ENCODE data around the gene BCS1L.

BCS1L gene

GRCh38 chr2:218679119-218679518 is 19.6 kb downstream of the BCS1L start:
- TF ChIP-seq GATA2 (IDR thresholded peaks at IDR 0.05; ENCODE audit: low read depth, low read length) (no peak), GATA3 (IDR thresholded peaks at IDR 0.05; ENCODE audit: low read depth, low read length) (no peak)

DNA sequence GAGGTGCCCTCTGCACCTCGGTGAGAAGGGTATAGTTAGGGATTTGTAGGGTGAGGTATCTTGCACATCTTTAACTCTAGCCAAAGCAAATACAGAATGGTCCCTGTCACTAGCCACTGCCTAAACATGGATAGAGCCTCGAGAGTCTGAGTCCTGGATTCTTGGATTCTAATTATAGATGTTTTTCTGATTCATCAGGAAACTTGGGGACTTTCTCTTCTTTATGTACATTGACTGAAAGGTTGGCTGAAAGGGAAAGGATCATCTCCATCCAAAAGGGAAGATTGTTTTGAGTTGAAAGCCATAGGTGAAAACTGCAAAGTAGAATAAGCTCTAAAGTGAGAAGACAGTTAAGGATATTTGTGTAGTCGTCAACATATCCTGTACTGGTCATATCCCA is 20.6 kb downstream of the BCS1L start:
- TF ChIP-seq GATA3 (IDR thresholded peaks at IDR 0.05; ENCODE audit: low read depth, low read length) = no peak
- no peak for TF ChIP-seq GATA2 (IDR thresholded peaks at IDR 0.05; ENCODE audit: low read depth, low read length)

DNA sequence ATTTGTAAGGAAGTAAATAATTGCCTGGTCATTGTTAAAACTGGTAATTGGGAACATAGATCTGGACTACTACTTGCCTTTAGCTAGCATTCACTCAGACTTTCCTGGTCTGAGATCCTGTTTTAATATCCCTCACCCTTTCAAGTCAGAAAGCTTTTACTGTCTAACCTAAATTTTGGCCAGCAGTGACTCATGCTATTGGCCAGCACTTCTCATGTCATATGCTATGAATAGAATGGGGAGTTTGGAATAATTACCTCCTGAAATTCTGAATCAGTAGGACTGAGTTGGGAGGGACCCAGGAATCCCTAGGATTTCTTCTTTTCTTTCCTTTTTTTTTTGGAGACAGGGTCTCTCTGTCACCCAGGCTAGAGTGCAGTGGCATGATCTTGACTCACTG is 31.8 kb downstream of the BCS1L start:
- TF ChIP-seq GATA2 (IDR thresholded peaks at IDR 0.05; ENCODE audit: low read depth, low read length) = no peak
- no peak for TF ChIP-seq GATA3 (IDR thresholded peaks at IDR 0.05; ENCODE audit: low read depth, low read length)

DNA sequence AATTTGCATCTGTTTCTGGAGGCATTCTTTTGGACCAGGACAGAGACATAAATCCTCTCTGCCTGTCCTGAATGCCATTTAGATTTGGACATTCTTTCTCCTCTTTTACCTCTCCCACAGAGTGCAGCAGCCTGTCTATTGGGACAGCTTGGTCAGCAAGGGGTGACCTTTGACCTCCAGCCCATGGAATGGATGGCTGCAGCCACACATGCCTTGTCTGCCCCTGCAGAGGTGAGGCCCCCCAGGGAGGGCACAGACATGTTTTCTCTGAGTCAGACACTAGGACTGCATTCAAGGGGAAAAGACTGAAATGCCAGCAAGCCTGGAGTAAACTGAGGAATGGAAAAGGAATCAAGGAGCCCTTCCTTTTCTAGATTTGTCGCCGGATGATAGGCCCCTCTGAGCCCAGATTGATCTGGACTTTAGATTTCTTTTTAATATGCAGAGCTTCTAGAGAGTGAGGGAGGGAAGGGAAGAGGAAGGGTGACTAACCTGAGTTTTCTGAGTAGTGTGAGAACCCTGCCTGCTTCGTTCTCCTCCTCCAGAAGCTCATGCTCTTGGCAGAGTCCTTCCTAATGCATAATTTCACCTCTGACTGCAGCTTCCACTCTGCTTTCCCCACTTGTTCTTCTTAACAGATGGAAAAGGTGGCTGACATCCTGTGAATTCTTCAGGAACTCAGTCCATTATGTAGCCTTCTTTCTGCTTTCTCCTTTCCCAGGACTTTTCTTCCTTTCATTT is 35.1 kb downstream of the BCS1L start:
- TF ChIP-seq GATA2 (IDR thresholded peaks at IDR 0.05; ENCODE audit: low read depth, low read length) (no peak), GATA3 (IDR thresholded peaks at IDR 0.05; ENCODE audit: low read depth, low read length) (no peak)

DNA sequence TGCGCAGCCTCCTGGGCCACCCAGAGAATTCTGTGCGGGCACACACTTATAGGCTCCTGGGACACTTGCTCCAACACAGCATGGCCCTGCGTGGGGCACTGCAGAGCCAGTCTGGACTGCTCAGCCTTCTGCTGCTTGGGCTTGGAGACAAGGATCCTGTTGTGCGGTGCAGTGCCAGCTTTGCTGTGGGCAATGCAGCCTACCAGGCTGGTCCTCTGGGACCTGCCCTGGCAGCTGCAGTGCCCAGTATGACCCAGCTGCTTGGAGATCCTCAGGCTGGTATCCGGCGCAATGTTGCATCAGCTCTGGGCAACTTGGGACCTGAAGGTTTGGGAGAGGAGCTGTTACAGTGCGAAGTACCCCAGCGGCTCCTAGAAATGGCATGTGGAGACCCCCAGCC is 39.4 kb downstream of the BCS1L start:
- no peak for TF ChIP-seq GATA3 (IDR thresholded peaks at IDR 0.05; ENCODE audit: low read depth, low read length)
- no peak for TF ChIP-seq GATA2 (IDR thresholded peaks at IDR 0.05; ENCODE audit: low read depth, low read length)

DNA sequence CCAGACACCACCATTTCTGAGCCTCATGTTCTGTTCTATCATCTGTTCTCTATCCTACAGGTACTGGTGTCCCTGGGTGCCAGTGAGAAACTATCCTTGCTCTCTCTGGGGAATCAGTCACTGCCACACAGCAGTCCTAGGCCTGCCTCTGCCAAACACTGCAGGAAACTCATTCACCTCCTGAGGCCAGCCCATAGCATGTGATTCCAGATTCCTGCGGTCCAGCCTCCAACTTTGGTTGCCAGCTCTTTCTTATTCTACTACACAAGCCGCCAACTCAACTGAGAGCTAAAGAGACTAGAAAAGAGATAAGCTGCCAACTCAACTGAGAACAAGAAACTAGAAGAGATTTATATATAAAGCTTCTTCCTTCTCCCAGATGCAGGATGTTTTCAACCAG is 42.3 kb downstream of the BCS1L start:
- no peak for TF ChIP-seq GATA2 (IDR thresholded peaks at IDR 0.05; ENCODE audit: low read depth, low read length)

GRCh38 chr2:218703341-218703740 is 43.9 kb downstream of the BCS1L start:
- TF ChIP-seq GATA2 (IDR thresholded peaks at IDR 0.05; ENCODE audit: low read depth, low read length) (no peak), GATA3 (IDR thresholded peaks at IDR 0.05; ENCODE audit: low read depth, low read length) (no peak)

- no peak for TF ChIP-seq GATA3 (IDR thresholded peaks at IDR 0.05; ENCODE audit: low read depth, low read length)
- TF ChIP-seq GATA2 (IDR thresholded peaks at IDR 0.05; ENCODE audit: low read depth, low read length) = no peak
Measured at GRCh38 chr2:218708086-218708485, 48.6 kb downstream of the BCS1L start.

- TF ChIP-seq GATA3 (IDR thresholded peaks at IDR 0.05; ENCODE audit: low read depth, low read length) (no peak), GATA2 (IDR thresholded peaks at IDR 0.05; ENCODE audit: low read depth, low read length) (no peak)
Measured at GRCh38 chr2:218709908-218710307, 50.4 kb downstream of the BCS1L start.

GRCh38 chr2:218710334-218710686 is 50.8 kb downstream of the BCS1L start:
- TF ChIP-seq GATA2 (IDR thresholded peaks at IDR 0.05; ENCODE audit: low read depth, low read length) = no peak
- TF ChIP-seq GATA3 (IDR thresholded peaks at IDR 0.05; ENCODE audit: low read depth, low read length) = no peak

- TF ChIP-seq GATA3 (IDR thresholded peaks at IDR 0.05; ENCODE audit: low read depth, low read length) = no peak
- TF ChIP-seq GATA2 (IDR thresholded peaks at IDR 0.05; ENCODE audit: low read depth, low read length) = no peak
Measured at GRCh38 chr2:218710687-218711549, 51.4 kb downstream of the BCS1L start, which contains the start of gene TTLL4. Gene TTLL4, plus strand, starts transcription at chr2:218710835. Its CDS starts 26,842 bp downstream, at chr2:218737677.

DNA sequence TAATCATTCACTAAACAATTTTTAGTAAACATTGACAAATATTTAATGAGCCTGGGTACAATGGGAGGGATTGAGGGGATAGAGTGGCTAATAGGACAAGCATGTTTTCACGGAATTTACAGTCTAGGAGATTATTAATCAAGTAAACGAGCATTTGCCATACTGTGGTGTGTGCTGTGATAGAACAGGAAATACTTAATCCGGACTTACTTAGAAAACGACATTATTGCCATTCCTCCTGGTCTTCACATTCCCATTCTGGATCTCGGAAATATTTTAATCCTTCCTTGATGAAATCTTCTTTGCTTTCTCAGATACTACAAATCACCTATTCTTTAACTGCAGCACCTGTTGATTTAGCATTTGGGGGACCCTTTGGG is 52.1 kb downstream of the BCS1L start:
- TF ChIP-seq GATA3 (IDR thresholded peaks at IDR 0.05; ENCODE audit: low read depth, low read length) (no peak), GATA2 (IDR thresholded peaks at IDR 0.05; ENCODE audit: low read depth, low read length) (no peak)
